ENCODE results near the gene TMEM131. TPM values are rescaled to one million over a fixed set of nuclear protein-coding genes. Genes with fewer than 3 reads are reported as not detected.

TMEM131 gene
- total RNA-seq, 1 donor from 2014 or later, result 59.4 TPM

GRCh38 chr2:97931118-97931857, 64.5 kb downstream of the TMEM131 start:
- H3K4me3 Mint-ChIP-seq, result no peak overlapping the region
- Histone ChIP-seq H3K4me1 (peaks cover 14% of the 10 kb centered on the region), H3K36me3 (no peaks in the 10 kb centered on the region), H3K9ac (no peak overlapping the region), H3K4me3 (no peak overlapping the region), H3K27ac (no peak overlapping the region), H4K20me1 (ENCODE audit: low read depth) (peaks cover 47% of the 10 kb centered on the region), H3K27me3 (no peaks in the 10 kb centered on the region), H3K79me2 (ENCODE audit: low read depth) (peaks cover 83% of the 10 kb centered on the region), H3K9me3 (ENCODE audit: low read depth) (no peaks in the 10 kb centered on the region), H3F3A (ENCODE audit: low read depth) (peaks cover 5% of the 10 kb centered on the region), H3K4me2 (no peak overlapping the region), H2AFZ (replicated peaks) (no peak overlapping the region)
- peaks cover 25% of the 10 kb centered on the region for H3K4me1 Mint-ChIP-seq
- H3K36me3 Mint-ChIP-seq, result peaks cover 5% of the 10 kb centered on the region
- H3K27me3 Mint-ChIP-seq (ENCODE audit: insufficient read depth, low read depth), result no peaks in the 10 kb centered on the region
- no peaks in the 10 kb centered on the region for H3K9me3 Mint-ChIP-seq
- TF ChIP-seq EZH2phosphoT487 (IDR thresholded peaks at IDR 0.05) (no peak), EZH2 (IDR thresholded peaks at IDR 0.05) (no peak), CTCF (IDR thresholded peaks at IDR 0.05) (no peak)
- no peak overlapping the region for H3K27ac Mint-ChIP-seq
- no peak for DNase-seq (ENCODE audit: low spot score)

GRCh38 chr2:97928591-97928990, 67.2 kb downstream of the TMEM131 start:
- Histone ChIP-seq H3K4me2 (no peak overlapping the region), H3K9ac (no peak overlapping the region), H3K79me2 (ENCODE audit: low read depth) (peaks cover 61% of the 10 kb centered on the region), H3F3A (ENCODE audit: low read depth) (no peaks in the 10 kb centered on the region), H2AFZ (replicated peaks) (no peak overlapping the region), H4K20me1 (ENCODE audit: low read depth) (peaks cover 20% of the 10 kb centered on the region), H3K4me3 (no peak overlapping the region), H3K36me3 (no peaks in the 10 kb centered on the region), H3K27me3 (no peaks in the 10 kb centered on the region), H3K27ac (no peak overlapping the region), H3K4me1 (peaks cover 4% of the 10 kb centered on the region), H3K9me3 (ENCODE audit: low read depth) (no peaks in the 10 kb centered on the region)
- no peak for DNase-seq (ENCODE audit: low spot score)
- no peak overlapping the region for H3K4me3 Mint-ChIP-seq
- TF ChIP-seq EZH2 (IDR thresholded peaks at IDR 0.05) (no peak), EZH2phosphoT487 (IDR thresholded peaks at IDR 0.05) (no peak), CTCF (IDR thresholded peaks at IDR 0.05) (no peak)
- H3K4me1 Mint-ChIP-seq, result peaks cover 9% of the 10 kb centered on the region
- H3K27me3 Mint-ChIP-seq (ENCODE audit: insufficient read depth, low read depth), result no peaks in the 10 kb centered on the region
- peaks cover 9% of the 10 kb centered on the region for H3K36me3 Mint-ChIP-seq
- no peak overlapping the region for H3K27ac Mint-ChIP-seq
- no peaks in the 10 kb centered on the region for H3K9me3 Mint-ChIP-seq

GRCh38 chr2:97926946-97927345, 68.8 kb downstream of the TMEM131 start:
- Histone ChIP-seq H3K9ac (no peak overlapping the region), H3K4me2 (no peak overlapping the region), H3K27me3 (no peaks in the 10 kb centered on the region), H2AFZ (replicated peaks) (no peak overlapping the region), H3K4me3 (no peak overlapping the region), H3K79me2 (ENCODE audit: low read depth) (peaks cover 45% of the 10 kb centered on the region), H4K20me1 (ENCODE audit: low read depth) (peaks cover 24% of the 10 kb centered on the region), H3K4me1 (peaks cover 4% of the 10 kb centered on the region), H3K36me3 (no peaks in the 10 kb centered on the region), H3K9me3 (ENCODE audit: low read depth) (no peaks in the 10 kb centered on the region), H3K27ac (no peak overlapping the region), H3F3A (ENCODE audit: low read depth) (no peaks in the 10 kb centered on the region)
- Mint-ChIP-seq H3K27ac (no peak overlapping the region), H3K27me3 (ENCODE audit: insufficient read depth, low read depth) (no peaks in the 10 kb centered on the region), H3K4me1 (peaks cover 9% of the 10 kb centered on the region), H3K9me3 (no peaks in the 10 kb centered on the region), H3K4me3 (no peak overlapping the region), H3K36me3 (peaks cover 9% of the 10 kb centered on the region)
- DNase-seq (ENCODE audit: low spot score), result no peak
- no peak for TF ChIP-seq EZH2 (IDR thresholded peaks at IDR 0.05)

- H3F3A ChIP-seq (ENCODE audit: low read depth), result no peaks in the 10 kb centered on the region
- no peak overlapping the region for H3K9ac ChIP-seq
- no peaks in the 10 kb centered on the region for H3K4me1 Mint-ChIP-seq
- peaks cover 8% of the 10 kb centered on the region for H4K20me1 ChIP-seq (ENCODE audit: low read depth)
- peaks cover 27% of the 10 kb centered on the region for H3K79me2 ChIP-seq (ENCODE audit: low read depth)
- no peak overlapping the region for H3K27ac Mint-ChIP-seq
- H3K27ac ChIP-seq, result no peak overlapping the region
- peaks cover 7% of the 10 kb centered on the region for H3K9me3 Mint-ChIP-seq
- H2AFZ ChIP-seq (replicated peaks), result no peak overlapping the region
- no peaks in the 10 kb centered on the region for H3K4me1 ChIP-seq
- no peaks in the 10 kb centered on the region for H3K36me3 ChIP-seq
- TF ChIP-seq EZH2phosphoT487 (IDR thresholded peaks at IDR 0.05), result no peak
- no peak for TF ChIP-seq EZH2 (IDR thresholded peaks at IDR 0.05)
- TF ChIP-seq CTCF (IDR thresholded peaks at IDR 0.05), result no peak
- no peaks in the 10 kb centered on the region for H3K27me3 ChIP-seq
- H3K4me3 ChIP-seq, result no peak overlapping the region
- no peak overlapping the region for H3K4me3 Mint-ChIP-seq
- DNase-seq (ENCODE audit: low spot score), result no peak
- H3K4me2 ChIP-seq, result no peak overlapping the region
- H3K27me3 Mint-ChIP-seq (ENCODE audit: insufficient read depth, low read depth), result peaks cover 2% of the 10 kb centered on the region
- no peaks in the 10 kb centered on the region for H3K9me3 ChIP-seq (ENCODE audit: low read depth)
- H3K36me3 Mint-ChIP-seq, result peaks cover 18% of the 10 kb centered on the region
Observed at GRCh38 chr2:97924194-97924593, 71.6 kb downstream of the TMEM131 start.
